K562 (cell line): ENCODE data around the gene LIX1. TPM values are rescaled to one million over a fixed set of nuclear protein-coding genes. Genes with fewer than 3 reads are reported as not detected.
A peak's percentile ranks its signal among the peaks of the same experiment; 100 is the strongest.

ENCODE experiments used
- ATAC-seq: fragments of 200-7000 bp; cut with Tn5 transposase; 3 replicates; pipeline ENCODE4 v1.9.1; 2020; ENCODE audit warnings: moderate library complexity
- BruUV-seq: library from RNA; stranded (reverse); fragments of 400-500 nt; replicated peaks from 2 replicates; lab custom pipeline; 2021; lab: Mats Ljungman, UMichigan
- CTCF ChIA-PET: fragments of 300-600 bp; formaldehyde crosslinking; extraction: SDS; loops from one replicate; lab custom pipeline; 2021; ENCODE audit warnings: low intra/inter-chr PET ratio; lab: Yijun Ruan, JAX
- POLR2A ChIA-PET: fragments of 300-600, 350-650 bp; sonication (Branson Sonifier 250); formaldehyde crosslinking; extraction: SDS; loops from one replicate; lab custom pipeline; 2021; ENCODE audit warnings: antibody characterized with exemption, inconsistent platforms; lab: Yijun Ruan, JAX
- DNase-seq, 4 experiments: peaks; one replicate each; pipeline versions ENCODE4 v3.0.0 to v3.0.0-alpha.2; 2011 to 2018; ENCODE audit warnings: low spot score in 3 of 4, mixed read lengths in 3 of 4; ENCODE audit errors: extremely low read depth in 1 of 4
- FAIRE-seq: peaks from 2 replicates; lab custom pipeline; 2011; peaks lifted over from hg19 to GRCh38; lab: Jason Lieb, UNC
- H2AFZ ChIP-seq: 2 replicates; pipeline ENCODE4 v1.6.0; 2011; ENCODE audit warnings: low read depth, low read length, control low read depth, inconsistent platforms
- H3K27ac ChIP-seq: fragments of 200-600 bp; 3 replicates; pipeline ENCODE4 v1.8.0; 2011; ENCODE audit warnings: low read depth, mild to moderate bottlenecking, control low read depth, inconsistent platforms, low read length, moderate library complexity, mixed read lengths; ENCODE audit errors: extremely low read depth
- H3K27me3 ChIP-seq, 2 experiments: fragments of 300-600 bp in 1 of 2; 2 replicates in 1 of 2; 3 replicates in 1 of 2; pipeline versions ENCODE4 v1.6.0 to v1.8.0; 2011; ENCODE audit warnings: inconsistent platforms in 2 of 2, low read length in 2 of 2, mild to moderate bottlenecking in 1 of 2, mixed read lengths in 1 of 2, moderate library complexity in 1 of 2; ENCODE audit not compliant: control insufficient read depth in 2 of 2, insufficient read depth in 2 of 2
- H3K36me3 ChIP-seq: fragments of 300-600 bp; 3 replicates; pipeline ENCODE4 v1.8.0; 2011; ENCODE audit warnings: mild to moderate bottlenecking, low read length, inconsistent platforms; ENCODE audit not compliant: control insufficient read depth, insufficient read depth
- H3K4me1 ChIP-seq, 2 experiments: fragments of 200-600 bp in 1 of 2; replicated peaks in 1 of 2; 2 replicates in 1 of 2; 3 replicates in 1 of 2; pipeline versions ENCODE4 v1.5.1 to v1.8.0; 2011; ENCODE audit warnings: inconsistent platforms in 2 of 2, low read length in 2 of 2, mild to moderate bottlenecking in 1 of 2, mixed read lengths in 1 of 2, moderate library complexity in 1 of 2; ENCODE audit not compliant: control insufficient read depth in 2 of 2, insufficient read depth in 2 of 2
- H3K4me2 ChIP-seq: 2 replicates; pipeline ENCODE4 v1.6.1; 2011; ENCODE audit warnings: low read length, control low read depth, inconsistent platforms, mixed read lengths; ENCODE audit not compliant: insufficient read depth
- H3K4me3 ChIP-seq: fragments of 200-600 bp; sonication (generic), shearing (Covaris generic); 2 replicates; pipeline ENCODE4 v1.5.1; 2016; ENCODE audit warnings: control low read depth, inconsistent platforms
- H3K79me2 ChIP-seq: fragments of 200-600 bp; 3 replicates; pipeline ENCODE4 v1.8.0; 2011; ENCODE audit warnings: low read length, inconsistent platforms; ENCODE audit not compliant: control insufficient read depth, insufficient read depth
- H3K9ac ChIP-seq, 2 experiments: 2 replicates each; pipeline versions ENCODE4 v1.6.0 to v1.6.1; 2011; ENCODE audit warnings: low read depth in 2 of 2, low read length in 2 of 2, control low read depth in 1 of 2, inconsistent platforms in 1 of 2, mild to moderate bottlenecking in 1 of 2, mixed read lengths in 1 of 2; ENCODE audit not compliant: insufficient read depth in 1 of 2
- H3K9me1 ChIP-seq: one replicate; pipeline ENCODE4 v1.6.0; 2011; ENCODE audit warnings: inconsistent platforms, mild to moderate bottlenecking, low read length, moderate library complexity; ENCODE audit not compliant: control insufficient read depth, insufficient read depth
- H3K9me3 ChIP-seq: replicated peaks from 2 replicates; pipeline ENCODE4 v1.5.1; 2011; ENCODE audit warnings: low read depth, low read length, inconsistent platforms; ENCODE audit not compliant: control insufficient read depth, insufficient read depth
- H4K20me1 ChIP-seq: replicated peaks from 2 replicates; pipeline ENCODE4 v1.6.1; 2011; ENCODE audit warnings: low read length, inconsistent platforms, mixed read lengths; ENCODE audit not compliant: control insufficient read depth, insufficient read depth
- CTCF ChIP-seq, 3 experiments: IDR thresholded peaks in 2 of 3; conservative IDR thresholded peaks in 1 of 3; 2 replicates each; pipeline ENCODE4 v1.5.1; 2011 to 2012; ENCODE audit warnings: low read length in 3 of 3, mild to moderate bottlenecking in 3 of 3, control low read depth in 2 of 3, improper control_type of control experiment in 1 of 3, inconsistent platforms in 1 of 3, low read depth in 1 of 3, mixed read lengths in 1 of 3, moderate library complexity in 1 of 3; ENCODE audit not compliant: insufficient read depth in 2 of 3
- JUND ChIP-seq, 2 experiments: IDR thresholded peaks; 2 replicates in 1 of 2; 3 replicates in 1 of 2; pipeline ENCODE4 v1.6.1; 2011; ENCODE audit warnings: borderline replicate concordance in 2 of 2, low read depth in 2 of 2, low read length in 2 of 2, improper control_type of control experiment in 1 of 2, missing biosample characterization in 1 of 2, missing genetic modification characterization in 1 of 2, missing genetic modification reagents in 1 of 2
- MAX ChIP-seq: sonication (generic); formaldehyde crosslinking; IDR thresholded peaks from 2 replicates; pipeline ENCODE4 v1.9.0; 2022; ENCODE audit warnings: mild to moderate bottlenecking, missing genetic modification reagents
- NCOA1 ChIP-seq: fragments of 450-650 bp; IDR thresholded peaks from 2 replicates; pipeline ENCODE4 v1.6.1; 2016; ENCODE audit warnings: low read depth
- RAD21 ChIP-seq, 2 experiments: fragments of 250-450 bp in 1 of 2; fragments of 450-650 bp in 1 of 2; sonication (Bioruptor Pico) in 1 of 2; formaldehyde crosslinking in 1 of 2; IDR thresholded peaks in 1 of 2; conservative IDR thresholded peaks in 1 of 2; 2 replicates each; pipeline versions ENCODE4 v1.4.0 to v1.8.0; 2020 to 2022; ENCODE audit warnings: mild to moderate bottlenecking in 2 of 2, moderate library complexity in 1 of 2
- REST ChIP-seq, 2 experiments: fragments of 450-650 bp; formaldehyde crosslinking in 1 of 2; IDR thresholded peaks; 2 replicates each; pipeline versions ENCODE4 v1.4.0 to v1.6.1; 2014 to 2020; ENCODE audit warnings: mild to moderate bottlenecking in 2 of 2, borderline replicate concordance in 1 of 2, low read depth in 1 of 2
- SMARCC2 ChIP-seq: fragments of 450-650 bp; IDR thresholded peaks from 2 replicates; pipeline ENCODE4 v1.6.1; 2017; ENCODE audit warnings: antibody characterized with exemption, moderate library complexity, mild to moderate bottlenecking, low read depth
- WGBS: fragments of 100-300 bp; shearing (Covaris generic); methylation state at CpG from one replicate; pipeline ENCODE4 v1.1.6; 2016; ENCODE audit warnings: low coverage, mixed read lengths; ENCODE audit not compliant: insufficient coverage; ENCODE audit errors: missing lambda C conversion rate; 5-methylcytosine and 5-hydroxymethylcytosine counted together
- in situ Hi-C: fragments of 300-500 bp; cut with MboI; formaldehyde crosslinking; loops from 4 replicates; pipeline ENCODE4 v1.15.0; 2018; ENCODE audit warnings: inconsistent platforms, mixed read lengths
- intact Hi-C: fragments of 100-400 bp; cut with micrococcal nuclease; formaldehyde crosslinking; loops from 2 replicates; pipeline ENCODE4 v1.14.2; 2022
- polyA plus RNA-seq, 8 experiments: library from polyadenylated mRNA; depleted of rRNA in 4 of 8; stranded (reverse) in 5 of 8; unstranded in 3 of 8; fragments of >200 nt; fragmentation: Nextera tagmentation in 2 of 8; fragmentation: Illumina TruSeq in 1 of 8; extraction: Ambion mirVana in 2 of 8; extraction: Trizol in 1 of 8; gene quantifications; 2 replicates each; pipeline versions ENCODE4 v1.2.1 to v1.2.3, GENCODE V29; 2011 to 2014; ENCODE audit warnings: inconsistent platforms in 1 of 8, missing spikeins in 1 of 8
- total RNA-seq, 7 experiments: library from RNA; depleted of rRNA in 6 of 7; stranded (reverse); fragments of >200 nt in 6 of 7; fragmentation: Illumina TruSeq in 2 of 7; extraction: Trizol in 2 of 7; gene quantifications; 2 replicates each; pipeline versions ENCODE4 v1.2.1 to v1.2.3, GENCODE V29; 2011 to 2021; ENCODE audit warnings: low replicate concordance in 1 of 7

Gene LIX1
- total and polyA plus RNA-seq, 9 of the 15 experiments (the other 6 are each of a cell fraction or from before 2014, with no cell fraction given), result 0.01 to 0.18 TPM; not detected in 7

GRCh38 chr5:97046270-97046982 lies 96.0 kb downstream of the LIX1 start:
- peak; percentile 48 for ATAC-seq
- Histone ChIP-seq H3K36me3 (no peaks in the 10 kb centered on the region), H4K20me1 (no peaks in the 10 kb centered on the region), H3K27me3 (no peaks in the 10 kb centered on the region; a peak in 2 of 5 replicates), H3K9me3 (no peaks in the 10 kb centered on the region), H3K4me1 (no peaks in the 10 kb centered on the region; a peak in 1 of 5 replicates), H3K9ac (no peak overlapping the region), H3K9me1 (no peaks in the 10 kb centered on the region), H2AFZ (no peak overlapping the region), H3K4me2 (no peak overlapping the region), H3K4me3 (no peak overlapping the region), H3K27ac (no peak overlapping the region), H3K79me2 (no peaks in the 10 kb centered on the region)
- ChIA-PET POLR2A (interaction anchor here (0.7 to 1.9 kb wide), 3 partner anchors 14 to 131 kb away, joined by 3 to 5 read pairs (median 3); no protein-coding TSS in a partner anchor), CTCF (interaction anchor here (0.7 to 0.9 kb wide), 2 partner anchors 117 to 177 kb away, joined by 3 read pairs; no protein-coding TSS in a partner anchor)
- DNase-seq, result no peak
- intact Hi-C loops, result loop anchor here (1.0 to 10.0 kb wide), 3 partner anchors 177 to 432 kb away; no protein-coding TSS in a partner anchor
- no TSS peak for BruUV-seq
- 5% methylated on average over 7 of the region's 7 CpGs for WGBS
- peak; percentile 66 for FAIRE-seq
- in situ Hi-C loops, result loop anchor here (5.0 kb wide), 1 partner anchor 91 kb away; no protein-coding TSS in a partner anchor
- TF ChIP-seq SMARCC2, result no peak
- no peak for TF ChIP-seq MAX (CRISPR knock-in tag)
- peak; percentile 28; the same call in 1 of the 2 replicates for TF ChIP-seq JUND (IDR thresholded peaks at IDR 0.05; ENCODE audit: borderline replicate concordance, low read depth, low read length)
- TF ChIP-seq JUND (tag; IDR thresholded peaks at IDR 0.05; ENCODE audit: borderline replicate concordance, low read depth, low read length), result no peak; the same call in 2 of the 3 replicates
- peak; percentile 75; the same call in 1 of the 2 replicates for TF ChIP-seq REST (IDR thresholded peaks at IDR 0.05; ENCODE audit: borderline replicate concordance)
- no peak for TF ChIP-seq REST (CRISPR knock-in tag; IDR thresholded peaks at IDR 0.05; ENCODE audit: low read depth)
- TF ChIP-seq NCOA1, result no peak
- peak in 1 of 2 experiments; percentile 82; a peak in 3 of 4 replicates for TF ChIP-seq RAD21 (CRISPR knock-in tag; conservative IDR thresholded peaks at IDR 0.05 in 1 of 2, IDR thresholded peaks at IDR 0.05 in 1 of 2)
- TF ChIP-seq CTCF (IDR thresholded peaks at IDR 0.05 in 2 of 3, conservative IDR thresholded peaks at IDR 0.05 in 1 of 3; ENCODE audit: insufficient read depth in 2 of 3, low read depth in 1 of 3, low read length in 3 of 3), result peak in 2 of 3 experiments; percentile 21 to 43; a peak in 2 of 6 replicates
